GM18517 (cell line): Measurements from ENCODE around the gene CD164L2.

ENCODE experiments used
- ATAC-seq: cut with Tn5 transposase; IDR thresholded peaks from one replicate; pipeline ENCODE4 v1.9.1; 2021; ENCODE audit warnings: mild to moderate bottlenecking, moderate library complexity; ENCODE audit not compliant: unreplicated experiment

The CD164L2 gene

GRCh38 chr1:27365372-27366112 lies 17.6 kb downstream of the CD164L2 start:
- ATAC-seq, result no peak

- ATAC-seq, result no peak
Observed at GRCh38 chr1:27364696-27365371, 18.3 kb downstream of the CD164L2 start.

GRCh38 chr1:27363766-27364695 lies 19.1 kb downstream of the CD164L2 start:
- no peak for ATAC-seq

GRCh38 chr1:27361553-27361952 lies 21.6 kb downstream of the CD164L2 start:
- no peak for ATAC-seq

GRCh38 chr1:27361044-27361402 lies 22.1 kb downstream of the CD164L2 start:
- ATAC-seq, result no peak

GRCh38 chr1:27360159-27361043 lies 22.7 kb downstream of the CD164L2 start:
- ATAC-seq, result no peak

GRCh38 chr1:27359822-27360158 lies 23.3 kb downstream of the CD164L2 start:
- no peak for ATAC-seq

GRCh38 chr1:27358928-27359313 lies 24.2 kb downstream of the CD164L2 start:
- ATAC-seq, result no peak

GRCh38 chr1:27358038-27358927 lies 24.9 kb downstream of the CD164L2 start:
- ATAC-seq, result no peak

GRCh38 chr1:27357281-27358037 lies 25.7 kb downstream of the CD164L2 start:
- ATAC-seq, result no peak

GRCh38 chr1:27356619-27357280 lies 26.4 kb downstream of the CD164L2 start:
- ATAC-seq, result no peak

GRCh38 chr1:27356277-27356618 lies 26.9 kb downstream of the CD164L2 start:
- ATAC-seq, result no peak

GRCh38 chr1:27355683-27356082 lies 27.4 kb downstream of the CD164L2 start:
- ATAC-seq, result no peak

GRCh38 chr1:27353629-27354028 lies 29.5 kb downstream of the CD164L2 start:
- ATAC-seq, result no peak

- no peak for ATAC-seq
Observed at GRCh38 chr1:27353166-27353565, 30.0 kb downstream of the CD164L2 start.

- ATAC-seq, result no peak
Observed at GRCh38 chr1:27351541-27352107, 31.5 kb downstream of the CD164L2 start.

GRCh38 chr1:27350663-27351540 lies 32.2 kb downstream of the CD164L2 start:
- no peak for ATAC-seq
